ENCODE measurements around the gene FAM228A.

GRCh38 chr2:24190503-24190902 lies 15.7 kb downstream of the FAM228A start:
- TF ChIP-seq CTCF (IDR thresholded peaks at IDR 0.05; ENCODE audit: borderline replicate concordance, extremely low read depth, low read length, poor library complexity, severe bottlenecking) (no peak), EZH2 (IDR thresholded peaks at IDR 0.05; ENCODE audit: borderline replicate concordance, low read depth, low read length, severe bottlenecking) (no peak)

Data from DND-41 (cell line).